GM21723 (cell line): ENCODE data around the gene EDN2.

ENCODE experiments used
- ATAC-seq: cut with Tn5 transposase; IDR thresholded peaks from one replicate; pipeline ENCODE4 v1.9.1; 2021; ENCODE audit warnings: mild to moderate bottlenecking, moderate library complexity; ENCODE audit not compliant: unreplicated experiment

EDN2 gene

GRCh38 chr1:41500378-41500777, 15.9 kb upstream of the EDN2 start:
- no peak for ATAC-seq

GRCh38 chr1:41499591-41499990, 15.1 kb upstream of the EDN2 start:
- ATAC-seq, result no peak

DNA sequence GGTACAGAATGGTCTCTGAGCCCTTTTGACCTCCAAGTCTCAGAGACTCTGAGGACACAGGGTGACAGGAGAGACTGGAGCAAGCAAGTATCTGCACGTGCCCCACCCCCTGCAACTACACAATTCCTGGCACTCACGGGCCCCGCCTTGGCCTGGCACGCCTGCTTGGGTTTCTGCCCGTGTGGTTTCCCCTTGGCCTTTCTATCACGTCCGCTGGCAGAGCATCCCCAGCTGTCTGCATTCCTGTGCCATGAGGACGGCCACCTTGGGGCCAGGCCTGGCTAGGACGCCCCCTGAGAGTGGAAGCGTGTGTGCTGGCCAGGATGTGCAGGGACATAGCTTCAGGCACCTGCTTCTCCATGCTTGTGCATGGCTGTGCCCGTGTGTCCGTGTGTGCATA, 14.3 kb upstream of the EDN2 start:
- no peak for ATAC-seq

- no peak for ATAC-seq
Measured at GRCh38 chr1:41498391-41498790, 13.9 kb upstream of the EDN2 start.

DNA sequence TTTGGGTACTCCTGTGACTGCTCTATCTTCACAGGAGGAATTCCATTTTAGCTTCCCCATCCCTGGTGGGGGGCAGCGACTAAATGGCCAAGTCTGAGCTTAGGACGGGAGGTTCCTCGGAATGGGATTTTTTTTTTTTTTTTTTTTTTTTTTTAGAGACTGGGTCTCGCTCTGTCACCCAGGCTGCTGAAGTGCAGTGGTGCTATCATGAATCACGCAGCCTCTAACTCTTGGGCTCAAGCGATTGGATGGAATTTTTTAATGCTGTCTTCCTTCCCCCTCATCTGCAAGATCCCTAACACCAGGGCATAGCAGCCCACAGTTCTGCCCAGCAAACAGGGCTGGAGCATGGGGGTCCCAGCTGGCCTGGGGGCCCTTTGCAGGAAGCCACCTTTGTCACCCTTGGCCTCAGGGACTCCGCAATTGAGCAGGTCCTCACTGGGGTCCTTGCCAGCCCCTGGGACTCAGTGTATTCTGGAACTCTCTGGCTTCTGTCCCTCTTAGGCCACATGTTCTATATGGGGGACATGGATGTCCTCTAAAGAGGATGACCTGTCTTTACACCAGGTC, 13.1 kb upstream of the EDN2 start:
- no peak for ATAC-seq

DNA sequence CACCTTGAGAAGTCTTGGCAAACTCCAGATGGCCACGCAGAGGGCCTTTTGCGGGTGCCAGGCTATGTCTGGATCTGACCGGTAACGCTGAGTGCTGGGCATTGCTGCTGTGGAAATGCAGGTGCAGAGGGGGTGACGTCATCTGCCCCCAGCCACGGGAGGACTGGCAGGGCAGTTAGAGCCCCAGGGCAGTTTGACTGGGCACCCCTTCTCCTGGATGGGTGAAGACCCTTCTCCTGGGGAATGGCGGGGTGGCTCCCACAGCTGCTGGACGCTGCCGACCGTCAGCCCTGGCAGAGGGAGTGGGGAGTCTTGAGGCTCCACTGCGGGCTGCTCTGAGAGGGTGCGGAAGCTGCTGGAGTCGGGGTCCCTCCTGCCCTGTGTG, 12.6 kb upstream of the EDN2 start:
- ATAC-seq, result no peak

- ATAC-seq, result no peak
Measured at GRCh38 chr1:41496080-41497055, 11.9 kb upstream of the EDN2 start.

DNA sequence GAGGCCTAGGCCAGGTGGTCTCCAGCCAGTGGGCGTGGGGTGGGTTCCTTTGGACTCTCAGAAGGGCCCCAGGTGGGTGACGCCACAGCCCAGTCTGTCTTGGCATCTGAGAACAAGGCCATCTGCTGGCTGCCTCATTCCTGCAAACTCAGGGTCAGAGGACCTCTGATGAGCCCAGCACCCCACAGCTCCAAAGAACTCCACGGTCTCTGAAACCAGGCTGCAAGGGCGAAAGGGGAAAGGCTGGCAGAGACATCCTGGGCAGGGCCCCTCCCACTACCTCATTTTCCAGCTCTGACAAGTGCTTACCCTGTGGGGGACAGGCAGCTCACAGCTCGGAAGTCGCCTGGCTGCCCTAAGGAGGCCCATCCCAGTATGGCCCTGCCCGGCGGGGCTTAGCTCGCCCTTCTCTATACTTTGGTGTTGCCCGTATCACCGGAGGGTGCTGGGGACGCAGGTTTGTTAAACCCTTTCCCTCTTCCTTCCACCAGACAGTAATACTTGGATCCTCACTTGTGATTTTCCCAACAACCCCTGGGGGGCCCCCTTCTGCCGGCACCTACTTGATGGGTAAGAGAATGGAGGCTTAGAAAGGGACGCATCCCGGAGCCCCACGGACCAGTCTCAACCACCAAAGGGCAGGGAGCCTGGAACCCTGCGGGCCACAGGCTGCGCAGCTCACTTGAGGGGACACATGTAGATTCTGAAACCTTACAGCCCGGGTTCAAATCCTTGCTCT, 10.9 kb upstream of the EDN2 start:
- ATAC-seq, result no peak

GRCh38 chr1:41494351-41495209, 10.1 kb upstream of the EDN2 start:
- ATAC-seq, result no peak

- no peak for ATAC-seq
Measured at GRCh38 chr1:41493626-41494350, 9.3 kb upstream of the EDN2 start.

DNA sequence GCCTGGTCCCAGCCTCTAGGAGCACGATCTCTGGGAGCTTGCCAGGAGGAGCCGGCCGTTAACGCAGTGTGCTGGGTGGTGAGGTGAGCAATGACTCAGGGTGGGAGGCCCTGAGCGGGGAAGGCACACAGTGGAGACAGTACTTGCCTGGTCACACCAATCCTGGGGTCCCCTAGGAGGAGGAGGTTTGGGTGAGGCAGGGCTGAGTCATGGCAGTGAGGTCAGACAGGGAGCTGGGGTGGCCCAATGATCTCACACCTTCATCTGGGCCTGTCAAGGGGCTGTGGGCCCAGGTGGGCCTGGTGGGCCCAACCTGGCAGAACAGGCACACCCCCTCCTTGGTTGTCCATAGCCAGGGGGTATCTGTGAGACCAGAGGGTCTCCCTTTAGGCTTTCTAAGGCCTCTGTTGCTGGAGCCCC, 8.6 kb upstream of the EDN2 start:
- ATAC-seq, result no peak

GRCh38 chr1:41492341-41492848, 7.9 kb upstream of the EDN2 start:
- no peak for ATAC-seq

DNA sequence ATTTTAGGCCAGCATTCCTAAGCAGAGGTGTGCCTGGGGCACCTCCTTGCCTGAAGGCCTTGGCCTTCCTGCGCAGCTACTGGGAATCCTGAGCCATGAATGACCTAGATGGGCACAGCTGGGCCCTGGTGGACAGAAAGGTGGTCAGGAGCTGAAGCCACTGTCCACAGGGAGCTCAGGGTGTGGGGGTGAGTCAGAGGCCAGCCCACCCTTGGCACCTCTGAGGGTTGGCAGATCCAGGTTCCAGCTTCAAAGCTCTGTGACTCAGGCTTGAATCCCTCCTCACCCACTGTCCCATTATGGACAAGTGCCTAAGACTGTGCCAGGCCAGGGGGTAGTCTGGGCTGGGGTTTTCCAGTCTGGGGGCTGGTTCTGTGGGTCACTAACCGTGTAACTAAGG, 6.4 kb upstream of the EDN2 start:
- ATAC-seq, result no peak

DNA sequence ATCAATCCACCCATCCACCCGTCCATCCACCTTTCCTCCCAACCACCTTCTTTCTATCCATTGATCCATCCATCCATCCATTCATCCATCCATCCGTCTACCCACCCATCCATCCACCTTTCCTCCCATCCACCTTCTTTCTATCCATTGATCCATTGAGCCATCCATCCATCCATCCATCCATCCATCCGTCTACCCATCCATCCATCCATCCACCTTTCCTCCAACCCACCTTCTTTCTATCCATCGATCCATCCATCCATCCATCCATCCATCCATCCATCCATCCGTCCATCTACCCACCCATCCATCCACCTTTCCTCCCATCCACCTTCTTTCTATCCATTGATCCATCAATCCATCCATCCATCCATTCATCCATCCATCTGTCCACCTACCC, 5.1 kb upstream of the EDN2 start:
- ATAC-seq, result no peak

DNA sequence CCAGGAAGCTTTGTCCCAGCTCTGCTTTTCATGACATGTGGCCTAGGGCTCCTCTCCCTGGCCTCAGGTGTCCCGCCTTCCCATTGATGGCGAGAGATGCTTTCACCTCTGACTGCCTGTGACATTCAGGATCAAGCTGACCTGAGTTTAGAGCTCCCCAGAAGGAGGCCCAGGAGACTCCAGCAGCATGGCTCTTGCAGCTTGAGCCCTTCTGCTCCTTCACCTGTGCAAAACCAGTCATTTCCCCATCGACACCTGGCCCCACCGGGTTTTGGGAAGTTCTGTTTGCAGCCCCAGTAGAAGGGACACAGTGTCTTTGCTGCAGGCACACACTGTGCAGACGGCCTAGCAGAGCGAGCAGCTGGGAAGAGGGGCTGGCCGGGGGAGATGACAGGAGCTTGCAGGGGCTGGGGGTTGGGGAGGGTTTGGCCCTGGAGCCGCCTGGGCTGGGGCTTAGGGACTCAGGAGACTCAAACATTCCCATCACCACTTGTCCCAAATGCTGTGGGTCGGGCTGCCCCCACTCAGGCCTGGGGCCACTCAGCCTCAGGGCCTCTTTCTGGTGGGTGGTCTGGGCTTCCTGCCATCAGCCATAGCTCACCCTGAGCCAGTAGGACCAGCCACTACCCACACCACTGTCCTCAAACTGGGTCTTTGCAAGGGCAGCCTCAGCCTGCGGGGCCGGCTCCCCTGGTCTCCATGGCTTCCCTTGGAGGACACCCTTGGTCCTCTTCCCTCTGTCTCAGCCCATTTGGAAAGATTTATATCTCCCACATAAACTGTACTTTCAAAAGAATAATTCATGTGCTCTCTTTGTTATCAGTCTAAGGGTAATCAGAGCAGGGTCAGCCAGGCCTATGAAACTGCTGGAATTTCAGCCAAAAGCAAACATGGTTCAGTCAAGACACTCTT, 3.8 kb upstream of the EDN2 start:
- no peak for ATAC-seq

DNA sequence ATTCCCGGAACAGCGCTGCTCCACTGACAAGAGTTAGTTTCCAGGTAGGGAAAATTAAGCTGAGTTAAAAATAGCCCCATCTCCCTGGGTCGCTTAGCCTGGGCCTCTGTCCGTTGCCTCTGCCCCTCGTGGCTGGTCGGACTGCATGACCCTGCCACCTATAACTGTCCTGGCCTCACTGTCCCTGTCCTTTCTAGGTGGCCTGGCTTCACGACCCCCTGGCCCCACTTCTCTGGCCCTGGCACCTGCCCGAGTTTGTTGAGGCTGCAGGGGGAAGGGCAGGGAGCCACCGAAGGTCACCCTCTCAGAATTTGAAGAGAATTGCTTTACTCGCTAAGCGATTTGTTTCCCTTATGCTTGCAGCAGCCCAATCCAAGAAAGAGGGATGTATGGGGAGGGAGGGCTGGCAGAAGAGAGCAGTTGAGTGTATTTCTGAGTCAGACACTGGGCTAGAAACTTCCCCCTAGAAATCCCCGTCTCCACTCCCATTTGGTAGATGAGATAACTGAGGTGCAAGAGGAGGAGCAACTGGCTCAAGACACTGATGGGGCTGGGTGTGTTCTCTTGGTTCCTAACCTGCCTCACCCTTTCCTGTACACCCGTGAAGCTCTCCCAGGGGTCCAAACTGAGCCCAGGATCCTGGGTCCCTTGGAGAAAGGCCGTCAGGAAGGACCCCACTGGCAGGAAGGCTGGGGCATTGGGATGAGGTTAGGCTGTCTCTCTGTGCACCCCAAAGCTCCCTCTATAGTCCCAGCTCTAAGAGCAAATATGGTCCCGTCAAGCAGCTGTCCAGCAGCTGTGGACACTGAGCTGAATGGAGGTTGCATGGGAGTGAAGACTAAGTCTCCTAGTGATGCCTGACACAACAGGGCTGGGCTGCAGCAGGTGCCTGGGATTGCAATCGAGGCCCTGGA, 2.9 kb upstream of the EDN2 start:
- no peak for ATAC-seq

GRCh38 chr1:41486371-41487125, 2.1 kb upstream of the EDN2 start:
- ATAC-seq, result no peak
